SK-N-SH (cell line): ENCODE measurements around the gene SCAF11. TPM values are rescaled to one million over a fixed set of nuclear protein-coding genes. Genes with fewer than 3 reads are reported as not detected.

Experiments used
- CTCF ChIA-PET: fragments of 300-600, 350-600 bp; formaldehyde crosslinking; extraction: SDS; loops from one replicate; lab custom pipeline; 2021; lab: Yijun Ruan, JAX
- POLR2A ChIA-PET: fragments of 350-600 bp; sonication (Branson Sonifier 250); formaldehyde crosslinking; extraction: SDS; loops from one replicate; lab custom pipeline; 2020; ENCODE audit warnings: antibody characterized with exemption, inconsistent platforms; lab: Yijun Ruan, JAX
- DNase-seq: peaks from one replicate; pipeline ENCODE4 v3.0.0; 2012
- H2AFZ ChIP-seq: fragments of 200-600 bp; sonication (generic); 2 replicates; pipeline ENCODE4 v1.8.1; 2016; ENCODE audit warnings: antibody characterized with exemption, mild to moderate bottlenecking, low read depth
- H3F3A ChIP-seq: fragments of 200-600 bp; sonication (generic); replicated peaks from 2 replicates; pipeline ENCODE3; 2016; ENCODE audit warnings: antibody characterized with exemption, mild to moderate bottlenecking; ENCODE audit not compliant: insufficient read depth
- H3K27ac ChIP-seq, 2 experiments: fragments of 200-500 bp in 1 of 2; fragments of 200-600 bp in 1 of 2; sonication (Bioruptor generic) in 1 of 2; sonication (generic), shearing (Covaris generic) in 1 of 2; 2 replicates each; pipeline versions ENCODE4 v1.5.1 to v1.6.1; 2014 to 2016; ENCODE audit warnings: low read depth in 2 of 2, inconsistent platforms in 1 of 2, low read length in 1 of 2, mild to moderate bottlenecking in 1 of 2, mixed read lengths in 1 of 2
- H3K27me3 ChIP-seq: fragments of 200-600 bp; sonication (generic), shearing (Covaris generic); 2 replicates; pipeline ENCODE4 v1.6.1; 2016; ENCODE audit warnings: mixed run types; ENCODE audit not compliant: insufficient read depth
- H3K36me3 ChIP-seq, 2 experiments: fragments of 200-500 bp in 1 of 2; fragments of 200-600 bp in 1 of 2; sonication (Bioruptor generic) in 1 of 2; sonication (generic) in 1 of 2; replicated peaks in 1 of 2; 2 replicates each; pipeline versions ENCODE3 to v1.5.1; 2014 to 2016; ENCODE audit warnings: low read length in 1 of 2, mild to moderate bottlenecking in 1 of 2; ENCODE audit not compliant: insufficient read depth in 2 of 2, control insufficient read depth in 1 of 2
- H3K4me1 ChIP-seq, 2 experiments: fragments of 200-500 bp in 1 of 2; fragments of 200-600 bp in 1 of 2; sonication (Bioruptor generic) in 1 of 2; sonication (generic), shearing (Covaris generic) in 1 of 2; 2 replicates each; pipeline versions ENCODE4 v1.5.1 to v1.6.1; 2014 to 2016; ENCODE audit warnings: low read depth in 1 of 2, low read length in 1 of 2, mixed run types in 1 of 2; ENCODE audit not compliant: insufficient read depth in 2 of 2, control insufficient read depth in 1 of 2
- H3K4me2 ChIP-seq: fragments of 200-600 bp; sonication (generic), shearing (Covaris generic); 2 replicates; pipeline ENCODE4 v1.6.1; 2017; ENCODE audit warnings: mixed run types
- H3K4me3 ChIP-seq, 2 experiments: fragments of 200-500 bp in 1 of 2; fragments of 200-600 bp in 1 of 2; sonication (Bioruptor generic) in 1 of 2; sonication (generic), shearing (Covaris generic) in 1 of 2; 2 replicates each; pipeline versions ENCODE4 v1.5.1 to v1.8.1; 2014 to 2016; ENCODE audit warnings: low read depth in 2 of 2, inconsistent platforms in 1 of 2, low read length in 1 of 2, mild to moderate bottlenecking in 1 of 2, mixed read lengths in 1 of 2, moderate library complexity in 1 of 2
- H3K79me2 ChIP-seq: fragments of 200-600 bp; sonication (generic); 2 replicates; pipeline ENCODE4 v1.8.1; 2017; ENCODE audit warnings: mild to moderate bottlenecking; ENCODE audit not compliant: insufficient read depth
- H3K9ac ChIP-seq: fragments of 200-600 bp; sonication (generic); 2 replicates; pipeline ENCODE4 v1.6.1; 2017; ENCODE audit warnings: mixed run types
- H3K9me2 ChIP-seq: fragments of 200-600 bp; sonication (generic); 2 replicates; pipeline ENCODE4 v1.6.1; 2017; ENCODE audit warnings: mixed run types
- H3K9me3 ChIP-seq: fragments of 200-600 bp; sonication (generic); 2 replicates; pipeline ENCODE4 v1.6.1; 2017; ENCODE audit warnings: mixed run types, mild to moderate bottlenecking, moderate library complexity
- H4K20me1 ChIP-seq: fragments of 200-600 bp; sonication (generic); 2 replicates; pipeline ENCODE4 v1.6.1; 2017; ENCODE audit warnings: mild to moderate bottlenecking, mixed run types; ENCODE audit not compliant: insufficient read depth
- CHD2 ChIP-seq: fragments of 150-350 bp; IDR thresholded peaks from 2 replicates; pipeline ENCODE4 v1.6.1; 2018; ENCODE audit warnings: low read length; ENCODE audit not compliant: partially characterized antibody
- EZH2phosphoT487 ChIP-seq: fragments of 200-600 bp; sonication (generic); IDR thresholded peaks from 2 replicates; pipeline ENCODE4 v1.6.1; 2017; ENCODE audit warnings: low read depth, mixed run types, mild to moderate bottlenecking, antibody characterized with exemption, moderate library complexity, borderline replicate concordance
- FOXJ3 ChIP-seq: sonication (generic); formaldehyde crosslinking; IDR thresholded peaks from 2 replicates; pipeline ENCODE4 v1.5.1; 2020; ENCODE audit warnings: mild to moderate bottlenecking, missing genetic modification reagents
- FOXM1 ChIP-seq: IDR thresholded peaks from 2 replicates; pipeline ENCODE4 v1.4.0; 2012; ENCODE audit warnings: low read depth, mild to moderate bottlenecking
- JUND ChIP-seq: IDR thresholded peaks from 2 replicates; pipeline ENCODE4 v1.4.0; 2012
- MXI1 ChIP-seq: IDR thresholded peaks from 2 replicates; pipeline ENCODE4 v1.6.1; 2012; ENCODE audit warnings: mild to moderate bottlenecking, low read depth, low read length, improper control_type of control experiment
- NFIC ChIP-seq: IDR thresholded peaks from 2 replicates; pipeline ENCODE4 v1.4.0; 2012; ENCODE audit warnings: borderline replicate concordance
- POLR2AphosphoS5 ChIP-seq: IDR thresholded peaks from 2 replicates; pipeline ENCODE4 v1.6.1; 2012; ENCODE audit warnings: low read depth, low read length
- RAD21 ChIP-seq: IDR thresholded peaks from 2 replicates; pipeline ENCODE4 v1.6.1; 2012; ENCODE audit warnings: mild to moderate bottlenecking, low read length
- RFX5 ChIP-seq: IDR thresholded peaks from 2 replicates; pipeline ENCODE4 v1.6.1; 2012; ENCODE audit warnings: mild to moderate bottlenecking, improper control_type of control experiment, low read length
- RXRA ChIP-seq: IDR thresholded peaks from 2 replicates; pipeline ENCODE4 v1.4.0; 2012; ENCODE audit warnings: low read depth, mild to moderate bottlenecking, borderline replicate concordance
- TAF1 ChIP-seq: IDR thresholded peaks from 2 replicates; pipeline ENCODE4 v1.6.1; 2012; ENCODE audit warnings: low read depth, mild to moderate bottlenecking, low read length, moderate library complexity, borderline replicate concordance
- TCF12 ChIP-seq: IDR thresholded peaks from 2 replicates; pipeline ENCODE4 v1.4.0; 2012
- TEAD4 ChIP-seq: IDR thresholded peaks from 2 replicates; pipeline ENCODE4 v1.4.0; 2012; ENCODE audit warnings: mild to moderate bottlenecking, borderline replicate concordance; ENCODE audit not compliant: insufficient read depth
- YY1 ChIP-seq: IDR thresholded peaks from 2 replicates; pipeline ENCODE4 v1.4.0; 2012; ENCODE audit warnings: low read depth, mild to moderate bottlenecking
- WGBS: methylation state at CpG from one replicate; pipeline ENCODE4 v1.1.6; 2017; ENCODE audit warnings: low lambda C conversion rate; 5-methylcytosine and 5-hydroxymethylcytosine counted together
- polyA plus RNA-seq, 3 experiments: library from polyadenylated mRNA; depleted of rRNA; stranded (reverse); fragments of >200 nt; gene quantifications; 2 replicates each; pipeline ENCODE4 v1.2.3, GENCODE V29; 2012
- TF ChIP-seq, protein P1 (sequence below): fragments of 200-600 bp; sonication (generic); IDR thresholded peaks from 2 replicates; pipeline ENCODE4 v1.6.1; 2017; ENCODE audit warnings: antibody characterized with exemption, mild to moderate bottlenecking, moderate library complexity
- TF ChIP-seq, protein P2 (sequence below): IDR thresholded peaks from 2 replicates; pipeline ENCODE4 v1.4.0; 2012; ENCODE audit warnings: low read depth, borderline replicate concordance
- TF ChIP-seq, protein P3 (sequence below): fragments of 150-350 bp; IDR thresholded peaks from 2 replicates; pipeline ENCODE4 v1.6.1; 2016; ENCODE audit warnings: mild to moderate bottlenecking, low read depth, low read length
- TF ChIP-seq, protein P4 (sequence below): IDR thresholded peaks from 2 replicates; pipeline ENCODE4 v1.4.0; 2012; ENCODE audit warnings: low read depth, borderline replicate concordance

Gene SCAF11
- polyA plus RNA-seq, 1 of the 3 experiments (the other 2 are of a cell fraction), result 26.1 TPM

GRCh38 chr12:46027172-46027571, 36.8 kb upstream of the SCAF11 start (continued):
- TF ChIP-seq, protein P1, sequence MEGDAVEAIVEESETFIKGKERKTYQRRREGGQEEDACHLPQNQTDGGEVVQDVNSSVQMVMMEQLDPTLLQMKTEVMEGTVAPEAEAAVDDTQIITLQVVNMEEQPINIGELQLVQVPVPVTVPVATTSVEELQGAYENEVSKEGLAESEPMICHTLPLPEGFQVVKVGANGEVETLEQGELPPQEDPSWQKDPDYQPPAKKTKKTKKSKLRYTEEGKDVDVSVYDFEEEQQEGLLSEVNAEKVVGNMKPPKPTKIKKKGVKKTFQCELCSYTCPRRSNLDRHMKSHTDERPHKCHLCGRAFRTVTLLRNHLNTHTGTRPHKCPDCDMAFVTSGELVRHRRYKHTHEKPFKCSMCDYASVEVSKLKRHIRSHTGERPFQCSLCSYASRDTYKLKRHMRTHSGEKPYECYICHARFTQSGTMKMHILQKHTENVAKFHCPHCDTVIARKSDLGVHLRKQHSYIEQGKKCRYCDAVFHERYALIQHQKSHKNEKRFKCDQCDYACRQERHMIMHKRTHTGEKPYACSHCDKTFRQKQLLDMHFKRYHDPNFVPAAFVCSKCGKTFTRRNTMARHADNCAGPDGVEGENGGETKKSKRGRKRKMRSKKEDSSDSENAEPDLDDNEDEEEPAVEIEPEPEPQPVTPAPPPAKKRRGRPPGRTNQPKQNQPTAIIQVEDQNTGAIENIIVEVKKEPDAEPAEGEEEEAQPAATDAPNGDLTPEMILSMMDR, result no peak
- TF ChIP-seq RFX5, result no peak
- TF ChIP-seq, protein P2, sequence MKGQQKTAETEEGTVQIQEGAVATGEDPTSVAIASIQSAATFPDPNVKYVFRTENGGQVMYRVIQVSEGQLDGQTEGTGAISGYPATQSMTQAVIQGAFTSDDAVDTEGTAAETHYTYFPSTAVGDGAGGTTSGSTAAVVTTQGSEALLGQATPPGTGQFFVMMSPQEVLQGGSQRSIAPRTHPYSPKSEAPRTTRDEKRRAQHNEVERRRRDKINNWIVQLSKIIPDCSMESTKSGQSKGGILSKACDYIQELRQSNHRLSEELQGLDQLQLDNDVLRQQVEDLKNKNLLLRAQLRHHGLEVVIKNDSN, result no peak
- no peak for TF ChIP-seq TAF1
- no peak for TF ChIP-seq MXI1

DNA sequence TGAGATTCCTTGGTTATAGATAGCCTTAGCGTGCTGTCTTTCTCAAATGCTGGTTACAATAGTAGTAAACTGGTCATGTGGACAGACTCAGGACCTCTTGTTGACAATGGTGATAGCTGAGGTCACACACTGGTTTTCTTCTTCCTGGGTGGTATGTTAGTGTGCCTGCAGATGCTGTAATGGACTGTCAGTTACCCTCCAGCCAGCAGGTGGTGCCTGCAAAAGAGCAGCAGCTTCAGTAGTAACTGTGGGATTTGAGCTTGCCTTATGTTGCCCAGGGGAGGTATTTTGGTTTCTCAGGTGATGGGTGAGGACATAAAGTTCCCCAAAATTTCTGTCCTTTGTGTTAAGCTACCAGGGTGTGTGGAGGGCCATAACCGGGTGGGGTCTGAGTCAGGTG, 33.7 kb upstream of the SCAF11 start:
- POLR2A ChIA-PET, result interaction anchor here (0.6 kb wide), 1 partner anchor 13 kb away, joined by 3 read pairs; no protein-coding TSS in a partner anchor
- no peak overlapping the region for H3K27ac ChIP-seq
- TF ChIP-seq, protein P1, result no peak
- no peak for TF ChIP-seq FOXM1
- no peak for TF ChIP-seq EZH2phosphoT487
- no peak for TF ChIP-seq RXRA
- no peak for TF ChIP-seq RAD21
- TF ChIP-seq NFIC, result no peak
- TF ChIP-seq TCF12, result no peak
- TF ChIP-seq FOXJ3 (CRISPR knock-in tag), result no peak
- TF ChIP-seq, protein P3, sequence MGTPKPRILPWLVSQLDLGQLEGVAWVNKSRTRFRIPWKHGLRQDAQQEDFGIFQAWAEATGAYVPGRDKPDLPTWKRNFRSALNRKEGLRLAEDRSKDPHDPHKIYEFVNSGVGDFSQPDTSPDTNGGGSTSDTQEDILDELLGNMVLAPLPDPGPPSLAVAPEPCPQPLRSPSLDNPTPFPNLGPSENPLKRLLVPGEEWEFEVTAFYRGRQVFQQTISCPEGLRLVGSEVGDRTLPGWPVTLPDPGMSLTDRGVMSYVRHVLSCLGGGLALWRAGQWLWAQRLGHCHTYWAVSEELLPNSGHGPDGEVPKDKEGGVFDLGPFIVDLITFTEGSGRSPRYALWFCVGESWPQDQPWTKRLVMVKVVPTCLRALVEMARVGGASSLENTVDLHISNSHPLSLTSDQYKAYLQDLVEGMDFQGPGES, result no peak
- no peak for TF ChIP-seq JUND
- TF ChIP-seq YY1, result no peak
- no peak for TF ChIP-seq TEAD4
- TF ChIP-seq MXI1, result no peak
- no peak for TF ChIP-seq RFX5
- no peak for TF ChIP-seq POLR2AphosphoS5
- TF ChIP-seq CHD2, result no peak
- no peak for TF ChIP-seq TAF1
- TF ChIP-seq, protein P4, sequence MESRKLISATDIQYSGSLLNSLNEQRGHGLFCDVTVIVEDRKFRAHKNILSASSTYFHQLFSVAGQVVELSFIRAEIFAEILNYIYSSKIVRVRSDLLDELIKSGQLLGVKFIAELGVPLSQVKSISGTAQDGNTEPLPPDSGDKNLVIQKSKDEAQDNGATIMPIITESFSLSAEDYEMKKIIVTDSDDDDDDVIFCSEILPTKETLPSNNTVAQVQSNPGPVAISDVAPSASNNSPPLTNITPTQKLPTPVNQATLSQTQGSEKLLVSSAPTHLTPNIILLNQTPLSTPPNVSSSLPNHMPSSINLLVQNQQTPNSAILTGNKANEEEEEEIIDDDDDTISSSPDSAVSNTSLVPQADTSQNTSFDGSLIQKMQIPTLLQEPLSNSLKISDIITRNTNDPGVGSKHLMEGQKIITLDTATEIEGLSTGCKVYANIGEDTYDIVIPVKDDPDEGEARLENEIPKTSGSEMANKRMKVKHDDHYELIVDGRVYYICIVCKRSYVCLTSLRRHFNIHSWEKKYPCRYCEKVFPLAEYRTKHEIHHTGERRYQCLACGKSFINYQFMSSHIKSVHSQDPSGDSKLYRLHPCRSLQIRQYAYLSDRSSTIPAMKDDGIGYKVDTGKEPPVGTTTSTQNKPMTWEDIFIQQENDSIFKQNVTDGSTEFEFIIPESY, result no peak
- TF ChIP-seq, all 33 proteins: peak for 0
- Histone ChIP-seq H3K9me3 (peaks cover 15% of the 10 kb centered on the region), H3K27me3 (no peaks in the 10 kb centered on the region), H3K36me3 (no peaks in the 10 kb centered on the region), H3K4me2 (no peak overlapping the region), H4K20me1 (no peaks in the 10 kb centered on the region), H3K9ac (no peak overlapping the region), H3K79me2 (no peaks in the 10 kb centered on the region), H3K4me1 (no peaks in the 10 kb centered on the region), H3F3A (no peaks in the 10 kb centered on the region), H3K9me2 (no peaks in the 10 kb centered on the region), H2AFZ (no peak overlapping the region), H3K4me3 (no peak overlapping the region)
- CTCF ChIA-PET, result interaction anchor here (1.1 to 1.9 kb wide), 2 partner anchors 19 to 33 kb away, joined by 3 to 7 read pairs; no protein-coding TSS in a partner anchor
- no peak for DNase-seq
- 6% methylated on average over 2 of the region's 2 CpGs for WGBS
